CD4-positive, alpha-beta T cell treated with Interleukin-2 at 100 ng/mL for 4 hours (primary cell): ENCODE measurements around the gene TBXAS1.

Experiments used
- DNase-seq: peaks from one replicate; pipeline ENCODE4 v3.0.0-alpha.2; 2020; ENCODE audit warnings: low spot score

TBXAS1 gene

GRCh38 chr7:140004672-140005071, 175.6 kb downstream of the TBXAS1 start:
- no peak for DNase-seq

GRCh38 chr7:140005341-140005740, 176.3 kb downstream of the TBXAS1 start:
- DNase-seq = no peak

- no peak for DNase-seq
These were observed 176.9 kb downstream of the TBXAS1 start for GRCh38 chr7:140005754-140006503.

- DNase-seq = no peak
These were observed 177.5 kb downstream of the TBXAS1 start for GRCh38 chr7:140006600-140006999.

- DNase-seq = no peak
These were observed 178.1 kb downstream of the TBXAS1 start for GRCh38 chr7:140007051-140007690.

GRCh38 chr7:140008755-140009610, 179.9 kb downstream of the TBXAS1 start:
- no peak for DNase-seq

- no peak for DNase-seq
These were observed 180.7 kb downstream of the TBXAS1 start for GRCh38 chr7:140009735-140010134.

GRCh38 chr7:140010194-140010895, 181.3 kb downstream of the TBXAS1 start:
- DNase-seq = no peak

- DNase-seq = no peak
These were observed 184.6 kb downstream of the TBXAS1 start for GRCh38 chr7:140013676-140014075.

- DNase-seq = no peak
These were observed 185.1 kb downstream of the TBXAS1 start for GRCh38 chr7:140014123-140014522.

- DNase-seq = no peak
These were observed 186.5 kb downstream of the TBXAS1 start for GRCh38 chr7:140015471-140015970.

GRCh38 chr7:140016540-140016939, 187.5 kb downstream of the TBXAS1 start:
- no peak for DNase-seq

- no peak for DNase-seq
These were observed 188.0 kb downstream of the TBXAS1 start for GRCh38 chr7:140017034-140017433.

GRCh38 chr7:140017543-140017942, 188.5 kb downstream of the TBXAS1 start:
- no peak for DNase-seq

- DNase-seq = no peak
These were observed 189.3 kb downstream of the TBXAS1 start for GRCh38 chr7:140018125-140019043.

- DNase-seq = no peak
These were observed 190.1 kb downstream of the TBXAS1 start for GRCh38 chr7:140019172-140019571.

- no peak for DNase-seq
These were observed 190.5 kb downstream of the TBXAS1 start for GRCh38 chr7:140019606-140020005.

- no peak for DNase-seq
These were observed 192.5 kb downstream of the TBXAS1 start for GRCh38 chr7:140021603-140022002.

GRCh38 chr7:140022582-140023211, 193.6 kb downstream of the TBXAS1 start:
- no peak for DNase-seq

- DNase-seq = no peak
These were observed 194.7 kb downstream of the TBXAS1 start for GRCh38 chr7:140023728-140024127.
